PC-9 (cell line): Measurements from ENCODE around the gene PKN2.

Source experiments
- EZH2 ChIP-seq: fragments of 200-600 bp; sonication (generic); IDR thresholded peaks from 2 replicates; pipeline ENCODE4 v1.8.0; 2017; ENCODE audit warnings: antibody characterized with exemption, low read depth
- TF ChIP-seq, protein P1 (sequence below): fragments of 200-600 bp; sonication (generic); conservative IDR thresholded peaks from 2 replicates; pipeline ENCODE4 v1.6.1; 2017; ENCODE audit warnings: mixed run types, antibody characterized with exemption, mild to moderate bottlenecking, moderate library complexity

DNA sequence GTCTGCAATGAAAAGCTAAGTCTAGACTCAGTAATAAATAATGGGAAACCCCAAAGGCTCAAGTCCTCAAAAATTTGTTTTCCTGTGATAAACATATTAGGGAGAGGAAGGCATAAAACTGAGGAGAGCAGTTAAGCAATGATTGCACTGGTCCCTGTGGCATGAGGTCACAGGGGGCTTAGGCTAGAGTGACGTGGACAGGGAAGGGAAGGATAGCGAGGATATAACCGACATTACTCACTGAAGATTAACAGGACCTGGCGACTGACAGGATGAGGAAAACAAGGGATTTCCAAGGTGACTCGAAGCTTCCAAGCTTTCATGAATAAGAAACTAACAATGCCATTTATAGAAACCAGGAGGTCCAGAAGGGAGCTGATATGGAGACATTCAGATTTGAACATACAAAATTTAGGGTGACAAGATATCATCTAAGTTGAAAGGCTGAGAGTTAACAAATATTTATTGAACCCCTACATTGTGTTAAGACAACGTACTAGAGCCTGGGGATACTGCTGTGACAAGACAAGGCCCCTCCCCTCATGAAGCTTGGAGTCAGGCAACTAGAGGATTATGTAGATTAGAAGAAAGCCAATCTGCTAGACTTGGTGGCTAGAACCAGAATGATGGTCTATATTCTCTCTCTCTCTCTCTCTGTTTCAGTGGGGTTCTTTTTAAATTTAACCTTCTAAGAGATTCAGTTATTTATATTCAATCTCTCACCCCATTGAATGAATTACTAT is 33.2 kb upstream of the PKN2 start:
- TF ChIP-seq EZH2 = no peak
- TF ChIP-seq, protein P1, sequence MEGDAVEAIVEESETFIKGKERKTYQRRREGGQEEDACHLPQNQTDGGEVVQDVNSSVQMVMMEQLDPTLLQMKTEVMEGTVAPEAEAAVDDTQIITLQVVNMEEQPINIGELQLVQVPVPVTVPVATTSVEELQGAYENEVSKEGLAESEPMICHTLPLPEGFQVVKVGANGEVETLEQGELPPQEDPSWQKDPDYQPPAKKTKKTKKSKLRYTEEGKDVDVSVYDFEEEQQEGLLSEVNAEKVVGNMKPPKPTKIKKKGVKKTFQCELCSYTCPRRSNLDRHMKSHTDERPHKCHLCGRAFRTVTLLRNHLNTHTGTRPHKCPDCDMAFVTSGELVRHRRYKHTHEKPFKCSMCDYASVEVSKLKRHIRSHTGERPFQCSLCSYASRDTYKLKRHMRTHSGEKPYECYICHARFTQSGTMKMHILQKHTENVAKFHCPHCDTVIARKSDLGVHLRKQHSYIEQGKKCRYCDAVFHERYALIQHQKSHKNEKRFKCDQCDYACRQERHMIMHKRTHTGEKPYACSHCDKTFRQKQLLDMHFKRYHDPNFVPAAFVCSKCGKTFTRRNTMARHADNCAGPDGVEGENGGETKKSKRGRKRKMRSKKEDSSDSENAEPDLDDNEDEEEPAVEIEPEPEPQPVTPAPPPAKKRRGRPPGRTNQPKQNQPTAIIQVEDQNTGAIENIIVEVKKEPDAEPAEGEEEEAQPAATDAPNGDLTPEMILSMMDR = no peak
